Measurements from ENCODE around the gene S100A8.

The S100A8 gene

DNA sequence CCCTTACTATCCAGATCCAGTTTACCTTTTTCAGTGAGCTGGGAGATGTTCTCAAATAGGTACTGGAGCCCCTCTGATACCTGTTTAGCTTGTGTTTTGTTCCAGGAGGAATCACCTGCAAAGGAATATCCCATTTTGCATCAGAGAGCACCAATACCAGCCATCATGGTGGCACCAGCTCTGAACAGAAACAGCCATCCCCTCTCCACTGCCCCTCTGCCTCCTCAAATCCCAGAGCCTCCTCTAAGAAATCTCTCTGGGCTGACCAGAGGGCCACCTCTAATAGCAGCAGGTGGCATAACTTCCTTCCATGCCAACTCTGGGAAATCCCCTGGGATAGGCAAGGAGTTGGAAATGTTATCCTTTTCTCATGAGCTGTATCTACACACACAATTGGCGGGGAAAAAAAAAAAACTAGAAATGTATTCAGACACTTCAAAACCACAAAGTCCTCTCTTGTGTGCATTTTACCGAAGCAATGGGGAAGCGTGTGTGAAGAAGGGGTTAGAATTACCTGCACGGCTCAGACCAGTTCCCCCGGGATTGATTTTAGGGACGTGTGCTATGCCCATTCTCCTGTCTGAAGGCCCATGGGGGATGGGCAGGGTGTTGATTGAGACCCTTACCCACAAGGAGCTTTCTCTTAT, 44.7 kb downstream of the S100A8 start:
- no peak overlapping the region; the same call in 1 of the 2 replicates for H3K4me3 ChIP-seq (ENCODE audit: low read length)
- TF ChIP-seq ZNF274 (IDR thresholded peaks at IDR 0.05; ENCODE audit: low read depth, low read length): no peak

DNA sequence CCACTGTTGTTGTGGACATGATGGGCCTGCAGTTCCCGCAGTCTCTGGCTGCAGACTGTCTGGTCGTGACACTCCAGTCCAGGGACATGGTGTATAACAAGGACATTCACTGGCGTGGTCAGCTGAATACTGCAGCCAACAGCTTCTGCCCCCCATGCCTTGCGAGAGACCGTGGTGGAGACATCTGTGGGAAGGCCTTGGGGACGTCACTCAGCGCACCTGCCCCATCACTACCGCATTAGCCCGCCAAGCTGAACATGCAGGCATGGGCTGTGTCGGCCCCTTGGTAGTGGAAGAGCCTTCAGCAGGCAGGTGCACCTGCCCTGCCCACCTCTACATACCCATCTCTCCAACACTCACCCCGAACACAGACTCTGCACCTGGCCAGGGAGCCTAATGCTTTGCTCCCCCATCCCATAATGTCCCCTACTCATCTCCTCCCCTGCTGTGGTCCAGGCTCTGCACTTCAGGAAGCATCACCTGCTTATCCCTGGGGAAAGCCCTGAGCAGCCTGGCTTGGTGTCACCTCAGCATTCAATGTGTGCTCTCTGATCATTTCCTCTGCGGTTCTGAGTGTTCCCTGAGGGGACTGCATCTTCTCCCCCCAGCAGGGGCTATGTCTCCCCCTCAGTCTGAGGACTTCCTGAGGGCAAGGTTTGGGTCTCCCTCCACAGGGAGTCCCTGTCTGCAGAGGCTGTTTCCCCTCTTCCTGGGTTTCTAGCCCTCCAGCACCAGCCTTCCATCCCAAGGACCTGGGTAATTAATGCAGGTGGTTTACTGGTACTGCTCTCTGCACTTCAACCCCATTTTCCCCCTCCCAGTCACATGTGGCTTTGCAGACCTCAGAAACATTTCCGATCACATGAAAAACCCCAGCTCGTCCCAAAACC, 45.4 kb downstream of the S100A8 start:
- no peak for TF ChIP-seq ZNF274 (IDR thresholded peaks at IDR 0.05; ENCODE audit: low read depth, low read length)
- no peak overlapping the region for H3K4me3 ChIP-seq (ENCODE audit: low read length)

DNA sequence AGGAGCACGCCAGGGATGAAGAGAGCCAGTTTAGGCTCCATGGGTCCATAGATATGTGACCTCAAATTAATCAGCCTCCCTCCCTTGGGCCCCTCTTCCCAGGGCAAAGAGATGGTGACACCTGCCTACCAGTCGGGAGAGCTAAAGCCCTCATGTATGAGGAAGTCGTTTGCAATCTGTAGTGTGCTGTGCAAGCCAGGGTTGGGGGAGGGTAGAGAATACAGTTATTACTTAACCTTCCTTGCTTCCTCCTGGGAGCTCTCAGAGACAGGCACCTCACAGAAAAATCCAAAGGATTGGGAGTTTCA, 46.2 kb downstream of the S100A8 start:
- no peak overlapping the region for H3K4me3 ChIP-seq (ENCODE audit: low read length)
- TF ChIP-seq ZNF274 (IDR thresholded peaks at IDR 0.05; ENCODE audit: low read depth, low read length): no peak

DNA sequence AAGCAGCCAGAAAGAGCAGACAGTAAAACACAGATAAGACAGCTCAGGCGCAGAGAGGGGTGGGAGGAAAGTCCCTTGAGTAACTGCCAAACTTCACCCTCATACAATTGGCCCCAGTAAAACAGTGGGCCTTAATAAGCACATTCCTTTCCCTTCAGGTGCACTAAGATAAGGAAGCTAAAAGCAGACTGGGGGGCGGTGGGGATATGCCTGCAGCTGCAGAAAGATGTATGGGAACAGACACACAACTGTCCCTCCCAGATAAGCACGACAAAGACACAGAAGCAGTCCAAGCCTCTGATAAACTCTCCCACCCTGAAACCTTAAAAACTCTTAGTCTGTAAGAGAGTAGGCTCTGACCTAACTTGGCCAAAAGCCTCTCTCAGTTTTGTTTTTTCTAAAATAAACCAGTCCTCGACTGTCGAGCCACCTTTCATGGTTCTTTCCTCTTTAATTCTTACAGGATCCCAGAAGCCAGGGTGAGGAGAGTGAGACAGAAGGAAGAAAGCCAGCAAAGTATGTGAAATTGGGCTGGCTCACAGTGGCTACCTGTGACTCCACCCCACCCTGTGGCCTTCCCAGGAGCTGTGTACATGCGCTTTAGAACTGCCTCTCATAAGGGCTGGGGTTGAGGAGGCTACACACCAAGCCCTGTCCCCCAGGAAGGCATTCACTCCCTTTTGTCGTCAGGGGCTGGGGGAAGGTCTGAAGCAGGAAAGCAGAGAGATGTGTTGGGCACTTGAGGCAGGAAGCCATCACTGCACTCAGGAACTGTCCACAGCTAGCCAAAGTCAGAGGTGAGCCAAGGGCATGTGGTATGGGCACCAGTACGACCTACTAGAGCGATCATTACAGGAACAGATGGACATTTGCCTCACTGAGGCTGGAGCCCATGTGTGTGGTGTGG, 46.8 kb downstream of the S100A8 start:
- no peak for TF ChIP-seq ZNF274 (IDR thresholded peaks at IDR 0.05; ENCODE audit: low read depth, low read length)
- no peak overlapping the region; the same call in 1 of the 2 replicates for H3K4me3 ChIP-seq (ENCODE audit: low read length)

- peak overlapping the region; percentile 45 for H3K4me3 ChIP-seq (ENCODE audit: low read length)
- TF ChIP-seq ZNF274 (IDR thresholded peaks at IDR 0.05; ENCODE audit: low read depth, low read length): no peak
These were observed 47.7 kb downstream of the S100A8 start for GRCh38 chr1:153343040-153343681.

DNA sequence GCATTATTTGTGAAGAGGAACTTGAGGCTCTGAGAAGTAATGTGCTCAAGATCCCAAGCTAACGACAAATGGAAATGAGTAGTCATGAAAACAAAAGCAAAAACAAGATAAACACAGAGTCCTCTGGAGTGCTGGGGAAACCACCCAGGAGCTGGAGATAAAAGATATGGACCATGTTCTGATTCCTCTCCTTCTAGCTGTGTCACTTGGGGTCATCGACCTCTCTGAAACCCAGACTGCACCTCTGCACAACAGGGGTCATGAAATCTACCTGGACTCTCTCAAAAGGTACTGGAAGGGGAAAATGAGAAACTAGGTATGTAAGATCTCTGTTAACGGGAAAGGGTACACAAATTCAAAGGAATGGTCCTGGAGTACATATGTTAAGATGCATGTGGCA, 48.7 kb downstream of the S100A8 start:
- H3K4me3 ChIP-seq (ENCODE audit: low read length): no peak overlapping the region; the same call in 1 of the 2 replicates

DNA sequence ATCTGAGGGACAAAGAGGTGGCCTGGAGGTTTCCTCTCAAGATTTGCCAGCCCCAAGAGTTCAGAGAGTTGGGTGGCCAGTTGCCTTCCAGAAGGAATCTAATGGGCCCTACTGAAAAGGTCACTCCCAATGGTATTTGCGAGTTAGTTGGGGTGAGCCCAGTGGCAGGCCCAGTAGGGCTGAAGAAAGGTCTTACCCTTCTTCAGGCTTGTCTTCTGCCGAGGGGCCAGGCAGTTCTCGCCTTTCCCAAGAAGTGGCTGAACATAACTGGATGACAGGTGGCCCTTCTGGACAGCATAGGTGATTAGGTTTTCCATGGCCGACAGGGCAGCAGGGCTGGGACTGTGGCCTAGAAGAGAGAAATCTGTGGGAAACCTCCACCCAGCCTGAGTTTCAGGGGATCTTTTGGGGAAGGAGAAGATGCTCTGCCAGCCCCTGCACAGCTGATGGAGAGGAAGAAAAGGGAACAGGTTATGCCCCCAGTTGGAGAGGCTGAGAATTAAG, 49.4 kb downstream of the S100A8 start:
- no peak overlapping the region for H3K4me3 ChIP-seq (ENCODE audit: low read length)
- no peak for TF ChIP-seq ZNF274 (IDR thresholded peaks at IDR 0.05; ENCODE audit: low read depth, low read length)

More for the DNA sequence above, 48.7 kb downstream of the S100A8 start:
- no peak for TF ChIP-seq ZNF274 (IDR thresholded peaks at IDR 0.05; ENCODE audit: low read depth, low read length)

DNA sequence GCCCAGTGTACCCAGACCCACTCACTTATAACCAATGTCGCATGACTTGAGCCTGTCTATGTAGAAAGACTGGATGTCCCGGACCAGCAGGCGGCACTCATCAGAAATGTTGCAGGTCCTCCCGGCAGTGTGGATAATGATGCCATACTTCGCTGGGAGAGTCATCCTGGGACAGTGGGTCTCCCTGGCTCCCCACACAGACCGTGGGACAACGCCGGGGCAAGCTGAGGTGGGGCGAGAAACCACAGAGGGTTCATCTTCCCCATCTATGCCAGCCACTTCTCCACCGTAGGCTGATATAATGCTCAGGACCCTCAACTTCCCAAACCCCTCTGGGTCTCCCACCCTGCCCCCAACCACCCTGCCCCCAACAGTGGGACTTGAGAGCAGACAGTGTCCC, 50.5 kb downstream of the S100A8 start:
- H3K4me3 ChIP-seq (ENCODE audit: low read length): no peak overlapping the region
- no peak for TF ChIP-seq ZNF274 (IDR thresholded peaks at IDR 0.05; ENCODE audit: low read depth, low read length)

Data from GM08714 (cell line).